Activated CD4-positive, alpha-beta T cell treated with anti-CD3 and anti-CD28 coated beads, Interleukin-2, amount 50 U/mL, for 4 hours (primary cell): ENCODE results near the gene KLHL22.
A peak's percentile ranks its signal among the peaks of the same experiment; 100 is the strongest.
"Not testable (repeated sequence)": the region's sequence is repeated elsewhere in the genome, so short reads cannot be mapped to it uniquely, and the experiment has no call there.

Experiments used
- DNase-seq, 2 experiments: peaks; one replicate each; pipeline ENCODE4 v3.0.0-alpha.2; 2020

The KLHL22 gene

GRCh38 chr22:20430720-20431510 lies 64.7 kb downstream of the KLHL22 start:
- DNase-seq: peak; percentile 41 to 42

- no peak for DNase-seq
Observed at GRCh38 chr22:20430101-20430719, 65.4 kb downstream of the KLHL22 start.

- DNase-seq: peak; percentile 68 to 73
Observed at GRCh38 chr22:20429254-20430100, 66.1 kb downstream of the KLHL22 start.

- no peak for DNase-seq
Observed at GRCh38 chr22:20428496-20429253, 66.9 kb downstream of the KLHL22 start.

- no peak for DNase-seq
Observed at GRCh38 chr22:20427945-20428417, 67.6 kb downstream of the KLHL22 start.

- DNase-seq: no peak
Observed at GRCh38 chr22:20427104-20427944, 68.3 kb downstream of the KLHL22 start.

- DNase-seq: no peak
Observed at GRCh38 chr22:20426259-20426615, 69.4 kb downstream of the KLHL22 start.

GRCh38 chr22:20425566-20426258 lies 69.9 kb downstream of the KLHL22 start:
- no peak for DNase-seq

- DNase-seq: no peak
Observed at GRCh38 chr22:20424932-20425565, 70.5 kb downstream of the KLHL22 start.

GRCh38 chr22:20424568-20424931 lies 71.0 kb downstream of the KLHL22 start:
- no peak for DNase-seq

GRCh38 chr22:20423906-20424551 lies 71.6 kb downstream of the KLHL22 start:
- no peak for DNase-seq

- DNase-seq: no peak
Observed at GRCh38 chr22:20423008-20423905, 72.3 kb downstream of the KLHL22 start.

GRCh38 chr22:20422271-20423007 lies 73.2 kb downstream of the KLHL22 start:
- DNase-seq: no peak

GRCh38 chr22:20421507-20421874 lies 74.1 kb downstream of the KLHL22 start:
- no peak for DNase-seq

- no peak for DNase-seq
Observed at GRCh38 chr22:20420157-20420842, 75.3 kb downstream of the KLHL22 start.

GRCh38 chr22:20419664-20419951 lies 76.0 kb downstream of the KLHL22 start:
- DNase-seq: no peak

GRCh38 chr22:20418211-20418788 lies 77.3 kb downstream of the KLHL22 start:
- DNase-seq: peak; percentile 58 to 61

GRCh38 chr22:20415699-20416098 lies 79.9 kb downstream of the KLHL22 start:
- DNase-seq: not testable (repeated sequence)
